NT2/D1 (cell line): ENCODE data around the gene CDH24.
"Not testable (repeated sequence)": the region's sequence is repeated elsewhere in the genome, so short reads cannot be mapped to it uniquely, and the experiment has no call there.

Experiments used
- DNase-seq: peaks from one replicate; pipeline ENCODE4 v3.0.0-alpha.2; 2011; ENCODE audit warnings: low read depth, low spot score
- H3K27me3 ChIP-seq: 2 replicates; pipeline ENCODE4 v1.6.0; 2011; ENCODE audit warnings: mild to moderate bottlenecking; ENCODE audit not compliant: insufficient read length, insufficient read depth
- H3K36me3 ChIP-seq: 2 replicates; pipeline ENCODE4 v1.6.1; 2011; ENCODE audit warnings: mild to moderate bottlenecking, low read length, mixed read lengths; ENCODE audit not compliant: insufficient read depth, insufficient read length
- H3K4me1 ChIP-seq: 2 replicates; pipeline ENCODE4 v1.5.1; 2011; ENCODE audit not compliant: insufficient read depth, insufficient read length
- H3K4me3 ChIP-seq: 2 replicates; pipeline ENCODE4 v1.5.1; 2011; ENCODE audit warnings: low read depth; ENCODE audit not compliant: insufficient read length
- H3K9ac ChIP-seq: 2 replicates; pipeline ENCODE4 v1.6.0; 2011; ENCODE audit warnings: low read depth; ENCODE audit not compliant: insufficient read length
- H3K9me3 ChIP-seq: 2 replicates; pipeline ENCODE4 v1.5.1; 2011; ENCODE audit warnings: mild to moderate bottlenecking, low read length; ENCODE audit not compliant: insufficient read depth
- SUZ12 ChIP-seq: IDR thresholded peaks from 2 replicates; pipeline ENCODE4 v1.6.1; 2011; ENCODE audit not compliant: insufficient read length, insufficient read depth; ENCODE audit errors: extremely low read depth
- YY1 ChIP-seq: IDR thresholded peaks from 2 replicates; pipeline ENCODE4 v1.6.1; 2011; ENCODE audit not compliant: insufficient read length, insufficient read depth
- ZNF274 ChIP-seq: IDR thresholded peaks from 2 replicates; pipeline ENCODE4 v1.6.1; 2011; ENCODE audit warnings: mild to moderate bottlenecking, low read depth, low read length

The CDH24 gene

GRCh38 chr14:23005451-23006187 is 51.7 kb downstream of the CDH24 start:
- Histone ChIP-seq H3K4me3 (no peak overlapping the region), H3K9ac (no peak overlapping the region), H3K36me3 (no peaks in the 10 kb centered on the region), H3K9me3 (no peaks in the 10 kb centered on the region), H3K27me3 (no peaks in the 10 kb centered on the region), H3K4me1 (no peaks in the 10 kb centered on the region)
- no peak for TF ChIP-seq YY1
- TF ChIP-seq ZNF274, result no peak; the same call in 1 of the 2 replicates
- no peak for TF ChIP-seq SUZ12
- no peak for DNase-seq

- H3K9me3 ChIP-seq, H3K27me3 ChIP-seq, H3K36me3 ChIP-seq, DNase-seq, H3K9ac ChIP-seq, H3K4me1 ChIP-seq, H3K4me3 ChIP-seq: not testable (repeated sequence)
Measured at GRCh38 chr14:23004274-23004673, 53.0 kb downstream of the CDH24 start.

- Histone ChIP-seq H3K27me3 (no peaks in the 10 kb centered on the region), H3K4me1 (no peaks in the 10 kb centered on the region)
Measured at GRCh38 chr14:23002592-23002991, 54.7 kb downstream of the CDH24 start.

GRCh38 chr14:23000860-23001259 is 56.5 kb downstream of the CDH24 start:
- H3K9ac ChIP-seq, result no peak overlapping the region
- no peak for DNase-seq
- H3K9me3 ChIP-seq, result no peaks in the 10 kb centered on the region
- H3K27me3 ChIP-seq, result no peaks in the 10 kb centered on the region
- no peak for TF ChIP-seq SUZ12
- TF ChIP-seq YY1, result no peak
- TF ChIP-seq ZNF274, result no peak
- H3K4me1 ChIP-seq, result no peaks in the 10 kb centered on the region
- peaks cover 4% of the 10 kb centered on the region for H3K36me3 ChIP-seq
- no peak overlapping the region for H3K4me3 ChIP-seq

More at GRCh38 chr14:23002592-23002991, 54.7 kb downstream of the CDH24 start:
- H3K36me3 ChIP-seq, result peaks cover 4% of the 10 kb centered on the region
- TF ChIP-seq ZNF274 (no peak), YY1 (no peak), SUZ12 (no peak)
- no peaks in the 10 kb centered on the region for H3K9me3 ChIP-seq
- no peak for DNase-seq
- H3K4me3 ChIP-seq, result no peak overlapping the region
- H3K9ac ChIP-seq, result no peak overlapping the region

GRCh38 chr14:22998329-22999012 is 58.8 kb downstream of the CDH24 start:
- Histone ChIP-seq H3K36me3 (peaks cover 4% of the 10 kb centered on the region), H3K4me1 (no peaks in the 10 kb centered on the region), H3K4me3 (no peak overlapping the region), H3K9me3 (no peaks in the 10 kb centered on the region), H3K27me3 (no peaks in the 10 kb centered on the region), H3K9ac (no peak overlapping the region)
- DNase-seq, result no peak
- no peak for TF ChIP-seq ZNF274
- TF ChIP-seq SUZ12, result no peak
- no peak for TF ChIP-seq YY1

- no peaks in the 10 kb centered on the region for H3K4me1 ChIP-seq
- TF ChIP-seq YY1 (no peak), ZNF274 (no peak), SUZ12 (no peak)
- H3K27me3 ChIP-seq, result no peaks in the 10 kb centered on the region
- no peak for DNase-seq
- no peak overlapping the region for H3K9ac ChIP-seq
- no peaks in the 10 kb centered on the region for H3K9me3 ChIP-seq
- H3K36me3 ChIP-seq, result peaks cover 4% of the 10 kb centered on the region
- H3K4me3 ChIP-seq, result no peak overlapping the region
Measured at GRCh38 chr14:22997676-22998323, 59.5 kb downstream of the CDH24 start.
